PC-9 (cell line): ENCODE results near the gene GRID2. TPM values are rescaled to one million over a fixed set of nuclear protein-coding genes. Genes with fewer than 3 reads are reported as not detected.

Source experiments
- BruUV-seq: library from RNA; stranded (reverse); fragments of 400-500 nt; replicated peaks from 2 replicates; lab custom pipeline; 2021; lab: Mats Ljungman, UMichigan
- CTCF ChIA-PET: fragments of 300-600 bp; sonication (Branson Sonifier 250); formaldehyde crosslinking; loops from one replicate; lab custom pipeline; 2022; ENCODE audit warnings: antibody characterized with exemption; lab: Charles Lee
- POLR2A ChIA-PET: fragments of 300-600 bp; sonication (Branson Sonifier 250); formaldehyde crosslinking; loops from one replicate; lab custom pipeline; 2022; ENCODE audit warnings: antibody characterized with exemption; ENCODE audit not compliant: unreplicated experiment; lab: Charles Lee
- DNase-seq, 2 experiments: peaks; one replicate each; pipeline versions ENCODE4 v3.0.0 to v3.0.0-alpha.2; 2015 to 2022; ENCODE audit warnings: mixed read lengths in 1 of 2
- H2AFZ ChIP-seq: fragments of 200-600 bp; sonication (generic); 2 replicates; pipeline ENCODE4 v1.8.1; 2017; ENCODE audit warnings: antibody characterized with exemption
- H3F3A ChIP-seq: fragments of 200-600 bp; sonication (generic); 2 replicates; pipeline ENCODE4 v1.8.1; 2017; ENCODE audit warnings: antibody characterized with exemption, mild to moderate bottlenecking, low read depth; ENCODE audit not compliant: insufficient read depth
- H3K27ac ChIP-seq: fragments of 200-600 bp; sonication (generic); 2 replicates; pipeline ENCODE4 v1.6.1; 2016; ENCODE audit warnings: mixed run types
- H3K27me3 ChIP-seq: fragments of 200-600 bp; sonication (generic); 2 replicates; pipeline ENCODE4 v1.6.1; 2016; ENCODE audit warnings: low read depth, mixed run types; ENCODE audit not compliant: insufficient read depth
- H3K36me3 ChIP-seq: fragments of 200-600 bp; sonication (generic); 2 replicates; pipeline ENCODE4 v1.6.1; 2016; ENCODE audit warnings: low read depth, mixed run types
- H3K4me1 ChIP-seq: fragments of 200-600 bp; sonication (generic); replicated peaks from 2 replicates; pipeline ENCODE4 v1.6.1; 2016; ENCODE audit warnings: mixed run types; ENCODE audit not compliant: insufficient read depth
- H3K4me2 ChIP-seq: fragments of 200-600 bp; sonication (generic); 2 replicates; pipeline ENCODE4 v1.6.1; 2017; ENCODE audit warnings: mixed run types
- H3K4me3 ChIP-seq: fragments of 200-600 bp; sonication (generic); 2 replicates; pipeline ENCODE4 v1.6.1; 2016; ENCODE audit warnings: mixed run types
- H3K79me2 ChIP-seq: fragments of 200-600 bp; sonication (generic); 2 replicates; pipeline ENCODE4 v1.6.1; 2017; ENCODE audit warnings: low read depth, mixed run types
- H3K9me2 ChIP-seq: fragments of 200-600 bp; sonication (generic); 2 replicates; pipeline ENCODE4 v1.8.1; 2017; ENCODE audit warnings: mild to moderate bottlenecking; ENCODE audit not compliant: insufficient read depth
- H3K9me3 ChIP-seq: fragments of 200-600 bp; sonication (generic); 2 replicates; pipeline ENCODE4 v1.8.1; 2016; ENCODE audit warnings: low read depth; ENCODE audit not compliant: insufficient read depth
- H4K20me1 ChIP-seq: fragments of 200-600 bp; sonication (generic); 2 replicates; pipeline ENCODE4 v1.8.1; 2017; ENCODE audit not compliant: insufficient read depth
- CTCF ChIP-seq: fragments of 200-600 bp; sonication (generic); conservative IDR thresholded peaks from 2 replicates; pipeline ENCODE4 v1.6.1; 2017; ENCODE audit warnings: mixed run types, antibody characterized with exemption, mild to moderate bottlenecking, moderate library complexity
- EZH2 ChIP-seq: fragments of 200-600 bp; sonication (generic); IDR thresholded peaks from 2 replicates; pipeline ENCODE4 v1.8.0; 2017; ENCODE audit warnings: antibody characterized with exemption, low read depth
- intact Hi-C: fragments of 100-400 bp; cut with micrococcal nuclease; formaldehyde crosslinking; loops from one replicate; pipeline ENCODE4 v1.10.0; 2022; ENCODE audit not compliant: unreplicated experiment
- total RNA-seq: library from RNA; stranded (reverse); gene quantifications from 2 replicates; pipeline ENCODE4 v1.2.3, GENCODE V29; 2021

Gene GRID2
- total RNA-seq, 1 experiment from 2014 or later: not detected

- TF ChIP-seq CTCF (no peak), EZH2 (no peak)
- no peaks in the 10 kb centered on the region for H3K27me3 ChIP-seq
Observed at GRCh38 chr4:93501244-93501643, 1197.5 kb downstream of the GRID2 start.

GRCh38 chr4:93501946-93502345 lies 1198.2 kb downstream of the GRID2 start:
- Histone ChIP-seq H3K79me2 (no peaks in the 10 kb centered on the region), H4K20me1 (no peaks in the 10 kb centered on the region), H3F3A (no peaks in the 10 kb centered on the region), H3K27me3 (no peaks in the 10 kb centered on the region), H3K4me3 (no peak overlapping the region), H3K9me2 (no peaks in the 10 kb centered on the region), H3K4me2 (no peak overlapping the region), H3K27ac (no peak overlapping the region), H3K9me3 (no peaks in the 10 kb centered on the region), H3K36me3 (no peaks in the 10 kb centered on the region), H2AFZ (no peak overlapping the region), H3K4me1 (no peaks in the 10 kb centered on the region)
- intact Hi-C loops: no loop called here
- BruUV-seq: no TSS peak
- CTCF ChIA-PET: no interaction called here
- POLR2A ChIA-PET: no interaction called here
- TF ChIP-seq EZH2: no peak
- TF ChIP-seq CTCF: no peak
- DNase-seq: no peak

More at GRCh38 chr4:93501244-93501643, 1197.5 kb downstream of the GRID2 start:
- Histone ChIP-seq H2AFZ (no peak overlapping the region), H3K4me2 (no peak overlapping the region), H3K4me1 (no peaks in the 10 kb centered on the region), H3K9me2 (no peaks in the 10 kb centered on the region), H3K79me2 (no peaks in the 10 kb centered on the region), H4K20me1 (no peaks in the 10 kb centered on the region), H3K36me3 (no peaks in the 10 kb centered on the region), H3F3A (no peaks in the 10 kb centered on the region), H3K27ac (no peak overlapping the region), H3K4me3 (no peak overlapping the region), H3K9me3 (no peaks in the 10 kb centered on the region)
- no TSS peak for BruUV-seq
- intact Hi-C loops: no loop called here
- DNase-seq: no peak
- CTCF ChIA-PET: no interaction called here
- POLR2A ChIA-PET: no interaction called here

- H3K27ac ChIP-seq: no peak overlapping the region
- TF ChIP-seq EZH2 (no peak), CTCF (no peak)
- no peaks in the 10 kb centered on the region for H4K20me1 ChIP-seq
- H3K27me3 ChIP-seq: no peaks in the 10 kb centered on the region
- H3K9me2 ChIP-seq: no peaks in the 10 kb centered on the region
- no peak overlapping the region for H3K4me3 ChIP-seq
- no peaks in the 10 kb centered on the region for H3K9me3 ChIP-seq
- H3K4me1 ChIP-seq: no peaks in the 10 kb centered on the region
- H3K36me3 ChIP-seq: no peaks in the 10 kb centered on the region
- intact Hi-C loops: no loop called here
- no peaks in the 10 kb centered on the region for H3F3A ChIP-seq
- H3K79me2 ChIP-seq: no peaks in the 10 kb centered on the region
- no peak overlapping the region for H2AFZ ChIP-seq
- H3K4me2 ChIP-seq: no peak overlapping the region
- BruUV-seq: no TSS peak
- DNase-seq: no peak
- POLR2A ChIA-PET: no interaction called here
- CTCF ChIA-PET: no interaction called here
Observed at GRCh38 chr4:93502991-93503390, 1199.2 kb downstream of the GRID2 start.
